CD14-positive monocyte (primary cell): ENCODE measurements around the gene PRR5. TPM values are rescaled to one million over a fixed set of nuclear protein-coding genes. Genes with fewer than 3 reads are reported as not detected.

Source experiments
- DNase-seq, 3 donors: peaks; one replicate each; pipeline ENCODE4 v3.0.0-alpha.2; 2011 to 2022
- H2AFZ ChIP-seq: 2 replicates; pipeline ENCODE4 v1.6.0; 2012; ENCODE audit warnings: mild to moderate bottlenecking, low read depth, low read length, inconsistent platforms; ENCODE audit not compliant: insufficient read depth, poor library complexity, severe bottlenecking
- H3K27ac ChIP-seq, 2 donors: 1 replicate in 1 of 2; 2 replicates in 1 of 2; pipeline ENCODE4 v1.5.1; 2012 to 2013; ENCODE audit warnings: low read length in 2 of 2, control low read depth in 1 of 2, inconsistent platforms in 1 of 2, low read depth in 1 of 2, mild to moderate bottlenecking in 1 of 2
- H3K27me3 ChIP-seq, 2 donors: one replicate each; pipeline versions ENCODE4 v1.6.0 to v1.6.1; 2011 to 2013; ENCODE audit warnings: low read length in 2 of 2; ENCODE audit not compliant: control insufficient read depth in 2 of 2, insufficient read depth in 2 of 2
- H3K36me3 ChIP-seq, 2 donors: replicated peaks in 1 of 2; 1 replicate in 1 of 2; 2 replicates in 1 of 2; pipeline versions ENCODE4 v1.5.1 to v1.6.1; 2012 to 2013; ENCODE audit warnings: low read length in 2 of 2, control low read depth in 1 of 2, inconsistent platforms in 1 of 2, mild to moderate bottlenecking in 1 of 2; ENCODE audit not compliant: insufficient read depth in 2 of 2, control insufficient read depth in 1 of 2
- H3K4me1 ChIP-seq, 2 donors: 1 replicate in 1 of 2; 2 replicates in 1 of 2; pipeline versions ENCODE4 v1.5.1 to v1.6.1; 2012 to 2013; ENCODE audit warnings: low read length in 2 of 2, control low read depth in 1 of 2, inconsistent platforms in 1 of 2, mild to moderate bottlenecking in 1 of 2, moderate library complexity in 1 of 2; ENCODE audit not compliant: insufficient read depth in 2 of 2, control insufficient read depth in 1 of 2
- H3K4me2 ChIP-seq: replicated peaks from 2 replicates; pipeline ENCODE3; 2012; ENCODE audit warnings: low read length, moderate library complexity, mild to moderate bottlenecking; ENCODE audit not compliant: poor library complexity, severe bottlenecking; ENCODE audit errors: extremely low read depth
- H3K4me3 ChIP-seq, 3 experiments: fragments of 200-600 bp in 1 of 3; sonication (generic) in 1 of 3; replicated peaks in 1 of 3; 1 replicate in 2 of 3; 2 replicates in 1 of 3; pipeline ENCODE4 v1.5.1; 2011 to 2013; ENCODE audit warnings: low read length in 3 of 3, mild to moderate bottlenecking in 3 of 3, control low read depth in 2 of 3, low read depth in 2 of 3, inconsistent platforms in 1 of 3, moderate library complexity in 1 of 3
- H3K79me2 ChIP-seq: 2 replicates; pipeline ENCODE4 v1.6.0; 2012; ENCODE audit warnings: mild to moderate bottlenecking, control low read depth, inconsistent platforms, low read length, moderate library complexity; ENCODE audit not compliant: insufficient read depth
- H3K9ac ChIP-seq: 2 replicates; pipeline ENCODE4 v1.6.0; 2017; ENCODE audit warnings: low read length, mild to moderate bottlenecking; ENCODE audit not compliant: insufficient read depth, poor library complexity, severe bottlenecking
- H3K9me3 ChIP-seq, 2 donors: replicated peaks in 1 of 2; 1 replicate in 1 of 2; 2 replicates in 1 of 2; pipeline versions ENCODE4 v1.5.1 to v1.6.1; 2012 to 2013; ENCODE audit warnings: low read length in 2 of 2, control low read depth in 1 of 2; ENCODE audit not compliant: control insufficient read depth in 1 of 2, insufficient read depth in 1 of 2
- H4K20me1 ChIP-seq: 2 replicates; pipeline ENCODE4 v1.6.0; 2012; ENCODE audit warnings: mild to moderate bottlenecking, low read length, control low read depth, moderate library complexity; ENCODE audit not compliant: insufficient read depth
- H3K27ac Mint-ChIP-seq, 7 donors: one replicate each; pipeline ENCODE4 v1.8.0; 2020; ENCODE audit warnings: mild to moderate bottlenecking in 7 of 7, mixed read lengths in 7 of 7, moderate library complexity in 6 of 7, inconsistent platforms in 2 of 7
- H3K27me3 Mint-ChIP-seq, 3 donors: one replicate each; pipeline ENCODE4 v1.8.0; 2021 to 2022; ENCODE audit warnings: low read depth in 3 of 3, mild to moderate bottlenecking in 3 of 3, mixed read lengths in 3 of 3, moderate library complexity in 3 of 3, inconsistent platforms in 1 of 3
- H3K36me3 Mint-ChIP-seq, 2 donors: one replicate each; pipeline ENCODE4 v1.8.0; 2020; ENCODE audit warnings: mixed read lengths in 2 of 2, inconsistent platforms in 1 of 2, mild to moderate bottlenecking in 1 of 2
- H3K4me1 Mint-ChIP-seq: one replicate; pipeline ENCODE4 v1.8.0; 2020; ENCODE audit warnings: mild to moderate bottlenecking, mixed read lengths
- H3K4me3 Mint-ChIP-seq, 2 donors: one replicate each; pipeline ENCODE4 v1.8.0; 2020; ENCODE audit warnings: mild to moderate bottlenecking in 2 of 2, mixed read lengths in 2 of 2, moderate library complexity in 1 of 2
- H3K9me3 Mint-ChIP-seq, 7 donors: one replicate each; pipeline ENCODE4 v1.8.0; 2020 to 2022; ENCODE audit warnings: mixed read lengths in 7 of 7, mild to moderate bottlenecking in 6 of 7, moderate library complexity in 6 of 7, inconsistent platforms in 2 of 7
- CTCF ChIP-seq: fragments of 200-600 bp; IDR thresholded peaks from one replicate; pipeline ENCODE4 v1.8.0; 2022; ENCODE audit warnings: antibody characterized with exemption, mild to moderate bottlenecking
- WGBS: methylation state at CpG from one replicate; pipeline ENCODE4 v1.1.5; 2013; ENCODE audit warnings: missing lambda C conversion rate; ENCODE audit not compliant: insufficient coverage; 5-methylcytosine and 5-hydroxymethylcytosine counted together
- intact Hi-C, 2 donors: fragments of 100-400 bp; cut with micrococcal nuclease; formaldehyde crosslinking; loops; one replicate each; pipeline versions ENCODE4 v1.15.0 to v1.15.1; 2023
- polyA plus RNA-seq, 3 donors: library from polyadenylated mRNA; depleted of rRNA in 1 of 3; unstranded in 2 of 3; stranded (reverse) in 1 of 3; fragments of 300-500 nt in 2 of 3; fragments of >200 nt in 1 of 3; fragmentation: Illumina TruSeq in 2 of 3; gene quantifications; 1 replicate in 2 of 3; 2 replicates in 1 of 3; pipeline ENCODE4 v1.2.3, GENCODE V29; 2012 to 2021

PRR5 gene
- polyA plus RNA-seq, 3 donors = 0.66 to 1.5 (median 1.2) TPM

GRCh38 chr22:44700456-44700855 lies 1.5 kb upstream of the PRR5 start:
- Histone ChIP-seq H2AFZ (no peak overlapping the region), H3K27me3 (peaks cover 12 to 34% of the 10 kb centered on the region in 2 donors), H3K4me1 (peaks cover 12 to 19% of the 10 kb centered on the region in 2 donors), H4K20me1 (no peaks in the 10 kb centered on the region), H3K4me3 (no peak overlapping the region), H3K36me3 (no peaks in the 10 kb centered on the region), H3K4me2 (no peak overlapping the region), H3K9ac (no peak overlapping the region), H3K27ac (no peak overlapping the region), H3K9me3 (peaks cover 0 to 3% of the 10 kb centered on the region in 2 donors), H3K79me2 (no peaks in the 10 kb centered on the region)
- Mint-ChIP-seq H3K27me3 (peaks cover 26 to 53% (median 36%) of the 10 kb centered on the region in 3 donors), H3K4me3 (no peak overlapping the region), H3K4me1 (peaks cover 14% of the 10 kb centered on the region), H3K27ac (no peak overlapping the region), H3K9me3 (peaks cover 0 to 10% (median 3%) of the 10 kb centered on the region in 7 donors), H3K36me3 (no peaks in the 10 kb centered on the region)
- no peak for DNase-seq
- intact Hi-C loops = no loop called here
- no peak for TF ChIP-seq CTCF
- WGBS = 87% methylated on average over 5 of the region's 6 CpGs

- peaks cover 0 to 10% (median 3%) of the 10 kb centered on the region in 7 donors for H3K9me3 Mint-ChIP-seq
- H3K36me3 Mint-ChIP-seq = no peaks in the 10 kb centered on the region
- Histone ChIP-seq H3K9ac (no peak overlapping the region), H3K4me1 (peaks cover 12 to 19% of the 10 kb centered on the region in 2 donors), H3K9me3 (peaks cover 0 to 3% of the 10 kb centered on the region in 2 donors), H3K79me2 (no peaks in the 10 kb centered on the region), H3K36me3 (no peaks in the 10 kb centered on the region), H2AFZ (peak overlapping the region; percentile 80), H3K4me3 (peak overlapping the region in 1 of 3 experiments; percentile 30), H3K4me2 (peak overlapping the region; percentile 61), H4K20me1 (no peaks in the 10 kb centered on the region), H3K27me3 (peaks cover 12 to 34% of the 10 kb centered on the region in 2 donors), H3K27ac (no peak overlapping the region)
- no peak for TF ChIP-seq CTCF
- H3K4me3 Mint-ChIP-seq = peak overlapping the region; percentile 56 to 64
- WGBS = 40% methylated on average over 1 of the region's 5 CpGs
- peaks cover 26 to 55% (median 34%) of the 10 kb centered on the region in 3 donors for H3K27me3 Mint-ChIP-seq
- no peak for DNase-seq
- intact Hi-C loops = no loop called here
- peaks cover 14% of the 10 kb centered on the region for H3K4me1 Mint-ChIP-seq
- peak overlapping the region in 6 of 7 donors; percentile 23 to 87 (median 42) for H3K27ac Mint-ChIP-seq
Measured at GRCh38 chr22:44701187-44701790, 715 bp upstream of the PRR5 start.
